K562 (cell line): ENCODE results near the gene SHC1. TPM values are rescaled to one million over a fixed set of nuclear protein-coding genes. Genes with fewer than 3 reads are reported as not detected.
A peak's percentile ranks its signal among the peaks of the same experiment; 100 is the strongest.

ENCODE experiments used
- ARID2 ChIP-seq: fragments of 450-650 bp; IDR thresholded peaks from 2 replicates; pipeline ENCODE4 v1.6.1; 2017; ENCODE audit warnings: antibody characterized with exemption, mild to moderate bottlenecking
- BHLHE40 ChIP-seq: IDR thresholded peaks from 2 replicates; pipeline ENCODE4 v1.6.1; 2011; ENCODE audit warnings: low read length, improper control_type of control experiment
- CREBBP ChIP-seq: IDR thresholded peaks from one replicate; pipeline ENCODE4 v1.6.1; 2012; ENCODE audit warnings: low read depth, mild to moderate bottlenecking, control low read depth, inconsistent platforms, low read length
- CTBP1 ChIP-seq: fragments of 450-650 bp; IDR thresholded peaks from 2 replicates; pipeline ENCODE4 v1.6.1; 2016; ENCODE audit warnings: borderline replicate concordance
- HMG20A ChIP-seq: fragments of 450-650 bp; formaldehyde crosslinking; conservative IDR thresholded peaks from 2 replicates; pipeline ENCODE4 v1.4.0; 2020; ENCODE audit warnings: mild to moderate bottlenecking, mixed read lengths
- HNRNPL ChIP-seq: fragments of 200-400 bp; formaldehyde crosslinking; IDR thresholded peaks from 2 replicates; pipeline ENCODE4 v1.6.1; 2017; ENCODE audit warnings: low read depth, mild to moderate bottlenecking, low read length
- JUND ChIP-seq, 2 experiments: IDR thresholded peaks; 2 replicates in 1 of 2; 3 replicates in 1 of 2; pipeline ENCODE4 v1.6.1; 2011; ENCODE audit warnings: borderline replicate concordance in 2 of 2, low read depth in 2 of 2, low read length in 2 of 2, improper control_type of control experiment in 1 of 2, missing biosample characterization in 1 of 2, missing genetic modification characterization in 1 of 2, missing genetic modification reagents in 1 of 2
- NR2C2 ChIP-seq, 2 experiments: fragments of 200-800 bp in 1 of 2; sonication (Bioruptor generic) in 1 of 2; sonication (generic) in 1 of 2; formaldehyde crosslinking in 1 of 2; IDR thresholded peaks; 2 replicates each; pipeline versions ENCODE4 v1.6.1 to v1.8.0; 2016 to 2022; ENCODE audit warnings: mild to moderate bottlenecking in 1 of 2, missing compliant biosample characterization in 1 of 2, missing genetic modification characterization in 1 of 2, missing genetic modification reagents in 1 of 2
- RNF2 ChIP-seq: sonication (generic); IDR thresholded peaks from 2 replicates; pipeline ENCODE4 v1.6.1; 2016
- SMARCE1 ChIP-seq: fragments of 450-650 bp; IDR thresholded peaks from 2 replicates; pipeline ENCODE4 v1.7.1; 2016; ENCODE audit warnings: mild to moderate bottlenecking
- SNIP1 ChIP-seq: fragments of 450-650 bp; IDR thresholded peaks from 2 replicates; pipeline ENCODE4 v1.7.1; 2017; ENCODE audit warnings: low read depth, mild to moderate bottlenecking
- ZNF133 ChIP-seq: fragments of 250-450 bp; sonication (Bioruptor Pico); IDR thresholded peaks from 2 replicates; pipeline ENCODE4 v1.4.0; 2020; ENCODE audit warnings: mild to moderate bottlenecking
- ZNF586 ChIP-seq: fragments of 450-650 bp; formaldehyde crosslinking; conservative IDR thresholded peaks from 2 replicates; pipeline ENCODE4 v1.4.0; 2020; ENCODE audit warnings: mild to moderate bottlenecking, moderate library complexity
- ZNF589 ChIP-seq: fragments of 200-800 bp; sonication (Bioruptor generic); IDR thresholded peaks from 2 replicates; pipeline ENCODE4 v1.6.1; 2016; ENCODE audit warnings: low read depth, missing genetic modification characterization, missing compliant biosample characterization
- polyA plus RNA-seq, 8 experiments: library from polyadenylated mRNA; depleted of rRNA in 4 of 8; stranded (reverse) in 5 of 8; unstranded in 3 of 8; fragments of >200 nt; fragmentation: Nextera tagmentation in 2 of 8; fragmentation: Illumina TruSeq in 1 of 8; extraction: Ambion mirVana in 2 of 8; extraction: Trizol in 1 of 8; gene quantifications; 2 replicates each; pipeline versions ENCODE4 v1.2.1 to v1.2.3, GENCODE V29; 2011 to 2014; ENCODE audit warnings: inconsistent platforms in 1 of 8, missing spikeins in 1 of 8
- total RNA-seq, 7 experiments: library from RNA; depleted of rRNA in 6 of 7; stranded (reverse); fragments of >200 nt in 6 of 7; fragmentation: Illumina TruSeq in 2 of 7; extraction: Trizol in 2 of 7; gene quantifications; 2 replicates each; pipeline versions ENCODE4 v1.2.1 to v1.2.3, GENCODE V29; 2011 to 2021; ENCODE audit warnings: low replicate concordance in 1 of 7
- TF ChIP-seq, protein P1 (sequence below): fragments of 250-450 bp; sonication (Bioruptor Pico); IDR thresholded peaks from 2 replicates; pipeline ENCODE4 v1.5.1; 2021; ENCODE audit warnings: mild to moderate bottlenecking
- TF ChIP-seq, protein P2 (sequence below): fragments of 250-450 bp; sonication (Bioruptor Pico); IDR thresholded peaks from 2 replicates; pipeline ENCODE4 v1.8.0; 2021; ENCODE audit warnings: moderate library complexity, mild to moderate bottlenecking, inconsistent platforms
- TF ChIP-seq, protein P3 (sequence below): fragments of 450-650 bp; IDR thresholded peaks from 2 replicates; pipeline ENCODE4 v1.6.1; 2017; ENCODE audit warnings: antibody characterized with exemption, mild to moderate bottlenecking
- TF ChIP-seq, protein P4 (sequence below): fragments of 200-800 bp; sonication (Bioruptor generic); IDR thresholded peaks from 2 replicates; pipeline ENCODE4 v1.6.1; 2017; ENCODE audit warnings: missing genetic modification characterization, missing compliant biosample characterization
- TF ChIP-seq, protein P5 (sequence below): fragments of 250-450 bp; sonication (Bioruptor Pico); IDR thresholded peaks from 2 replicates; pipeline ENCODE4 v1.8.0; 2022; ENCODE audit warnings: moderate library complexity, mild to moderate bottlenecking, inconsistent platforms

SHC1 gene
- total and polyA plus RNA-seq, 9 of the 15 experiments (the other 6 are each of a cell fraction or from before 2014, with no cell fraction given), result 4.1 to 113 (median 51.9) TPM

DNA sequence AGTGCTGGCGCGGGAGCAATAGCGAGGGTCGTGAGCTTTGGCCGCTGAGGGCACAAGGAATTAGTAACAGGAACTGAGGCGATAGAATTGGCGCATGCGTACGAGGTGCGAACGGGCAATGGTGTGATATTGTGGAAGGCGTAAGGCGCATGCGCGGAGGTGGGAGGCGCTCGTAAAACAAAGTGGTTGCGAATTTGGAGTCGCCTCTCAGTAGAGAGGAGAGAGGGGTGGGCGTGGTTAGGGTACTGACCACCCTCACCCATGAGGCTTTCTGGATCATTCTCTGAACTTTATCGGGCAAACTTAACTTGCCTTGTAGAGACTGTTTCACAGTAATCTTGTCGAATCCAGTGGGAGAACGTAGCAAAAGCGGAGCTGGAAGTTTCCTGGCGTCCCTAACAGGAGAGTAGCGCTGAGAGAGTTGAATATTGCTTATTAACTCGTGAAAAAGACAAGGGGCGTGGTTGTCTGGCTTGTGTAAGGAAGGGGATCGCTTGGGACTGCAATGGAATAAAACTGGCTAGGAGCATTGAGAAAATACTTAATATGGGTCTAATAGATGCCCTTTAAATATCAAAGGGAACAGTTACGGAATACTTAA, 4.4 kb upstream of the SHC1 start (continued):
- TF ChIP-seq, protein P1, sequence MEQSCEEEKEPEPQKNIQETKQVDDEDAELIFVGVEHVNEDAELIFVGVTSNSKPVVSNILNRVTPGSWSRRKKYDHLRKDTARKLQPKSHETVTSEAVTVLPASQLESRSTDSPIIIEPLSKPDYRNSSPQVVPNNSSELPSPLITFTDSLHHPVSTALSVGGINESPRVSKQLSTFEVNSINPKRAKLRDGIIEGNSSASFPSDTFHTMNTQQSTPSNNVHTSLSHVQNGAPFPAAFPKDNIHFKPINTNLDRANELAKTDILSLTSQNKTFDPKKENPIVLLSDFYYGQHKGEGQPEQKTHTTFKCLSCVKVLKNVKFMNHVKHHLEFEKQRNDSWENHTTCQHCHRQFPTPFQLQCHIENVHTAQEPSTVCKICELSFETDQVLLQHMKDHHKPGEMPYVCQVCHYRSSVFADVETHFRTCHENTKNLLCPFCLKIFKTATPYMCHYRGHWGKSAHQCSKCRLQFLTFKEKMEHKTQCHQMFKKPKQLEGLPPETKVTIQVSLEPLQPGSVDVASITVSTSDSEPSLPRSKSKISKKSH, result no peak
- TF ChIP-seq CTBP1 (peak; percentile 16; the same call in 1 of the 2 replicates), CREBBP (no peak), ZNF586 (CRISPR knock-in tag) (no peak), ZNF133 (CRISPR knock-in tag) (no peak), SMARCE1 (no peak), RNF2 (peak; percentile 76; the same call in 1 of the 2 replicates), ZNF589 (CRISPR knock-in tag) (no peak), BHLHE40 (no peak), JUND (IDR thresholded peaks at IDR 0.05; ENCODE audit: borderline replicate concordance, low read depth, low read length) (no peak), JUND (tag; IDR thresholded peaks at IDR 0.05; ENCODE audit: borderline replicate concordance, low read depth, low read length) (no peak), SNIP1 (no peak), HNRNPL (no peak), NR2C2 (CRISPR knock-in tag; IDR thresholded peaks at IDR 0.05) (no peak), NR2C2 (tag; IDR thresholded peaks at IDR 0.05) (no peak), ARID2 (no peak), HMG20A (CRISPR knock-in tag) (no peak)
- TF ChIP-seq, protein P2, sequence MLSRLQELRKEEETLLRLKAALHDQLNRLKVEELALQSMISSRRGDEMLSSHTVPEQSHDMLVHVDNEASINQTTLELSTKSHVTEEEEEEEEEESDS, result no peak
- TF ChIP-seq, protein P3, sequence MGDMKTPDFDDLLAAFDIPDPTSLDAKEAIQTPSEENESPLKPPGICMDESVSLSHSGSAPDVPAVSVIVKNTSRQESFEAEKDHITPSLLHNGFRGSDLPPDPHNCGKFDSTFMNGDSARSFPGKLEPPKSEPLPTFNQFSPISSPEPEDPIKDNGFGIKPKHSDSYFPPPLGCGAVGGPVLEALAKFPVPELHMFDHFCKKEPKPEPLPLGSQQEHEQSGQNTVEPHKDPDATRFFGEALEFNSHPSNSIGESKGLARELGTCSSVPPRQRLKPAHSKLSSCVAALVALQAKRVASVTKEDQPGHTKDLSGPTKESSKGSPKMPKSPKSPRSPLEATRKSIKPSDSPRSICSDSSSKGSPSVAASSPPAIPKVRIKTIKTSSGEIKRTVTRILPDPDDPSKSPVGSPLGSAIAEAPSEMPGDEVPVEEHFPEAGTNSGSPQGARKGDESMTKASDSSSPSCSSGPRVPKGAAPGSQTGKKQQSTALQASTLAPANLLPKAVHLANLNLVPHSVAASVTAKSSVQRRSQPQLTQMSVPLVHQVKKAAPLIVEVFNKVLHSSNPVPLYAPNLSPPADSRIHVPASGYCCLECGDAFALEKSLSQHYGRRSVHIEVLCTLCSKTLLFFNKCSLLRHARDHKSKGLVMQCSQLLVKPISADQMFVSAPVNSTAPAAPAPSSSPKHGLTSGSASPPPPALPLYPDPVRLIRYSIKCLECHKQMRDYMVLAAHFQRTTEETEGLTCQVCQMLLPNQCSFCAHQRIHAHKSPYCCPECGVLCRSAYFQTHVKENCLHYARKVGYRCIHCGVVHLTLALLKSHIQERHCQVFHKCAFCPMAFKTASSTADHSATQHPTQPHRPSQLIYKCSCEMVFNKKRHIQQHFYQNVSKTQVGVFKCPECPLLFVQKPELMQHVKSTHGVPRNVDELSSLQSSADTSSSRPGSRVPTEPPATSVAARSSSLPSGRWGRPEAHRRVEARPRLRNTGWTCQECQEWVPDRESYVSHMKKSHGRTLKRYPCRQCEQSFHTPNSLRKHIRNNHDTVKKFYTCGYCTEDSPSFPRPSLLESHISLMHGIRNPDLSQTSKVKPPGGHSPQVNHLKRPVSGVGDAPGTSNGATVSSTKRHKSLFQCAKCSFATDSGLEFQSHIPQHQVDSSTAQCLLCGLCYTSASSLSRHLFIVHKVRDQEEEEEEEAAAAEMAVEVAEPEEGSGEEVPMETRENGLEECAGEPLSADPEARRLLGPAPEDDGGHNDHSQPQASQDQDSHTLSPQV, result 0 out of 2 replicates have a peak, but pooled peaks have one; percentile 7
- TF ChIP-seq, protein P4, sequence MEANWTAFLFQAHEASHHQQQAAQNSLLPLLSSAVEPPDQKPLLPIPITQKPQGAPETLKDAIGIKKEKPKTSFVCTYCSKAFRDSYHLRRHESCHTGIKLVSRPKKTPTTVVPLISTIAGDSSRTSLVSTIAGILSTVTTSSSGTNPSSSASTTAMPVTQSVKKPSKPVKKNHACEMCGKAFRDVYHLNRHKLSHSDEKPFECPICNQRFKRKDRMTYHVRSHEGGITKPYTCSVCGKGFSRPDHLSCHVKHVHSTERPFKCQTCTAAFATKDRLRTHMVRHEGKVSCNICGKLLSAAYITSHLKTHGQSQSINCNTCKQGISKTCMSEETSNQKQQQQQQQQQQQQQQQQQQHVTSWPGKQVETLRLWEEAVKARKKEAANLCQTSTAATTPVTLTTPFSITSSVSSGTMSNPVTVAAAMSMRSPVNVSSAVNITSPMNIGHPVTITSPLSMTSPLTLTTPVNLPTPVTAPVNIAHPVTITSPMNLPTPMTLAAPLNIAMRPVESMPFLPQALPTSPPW (CRISPR knock-in tag), result no peak
- TF ChIP-seq, protein P5, sequence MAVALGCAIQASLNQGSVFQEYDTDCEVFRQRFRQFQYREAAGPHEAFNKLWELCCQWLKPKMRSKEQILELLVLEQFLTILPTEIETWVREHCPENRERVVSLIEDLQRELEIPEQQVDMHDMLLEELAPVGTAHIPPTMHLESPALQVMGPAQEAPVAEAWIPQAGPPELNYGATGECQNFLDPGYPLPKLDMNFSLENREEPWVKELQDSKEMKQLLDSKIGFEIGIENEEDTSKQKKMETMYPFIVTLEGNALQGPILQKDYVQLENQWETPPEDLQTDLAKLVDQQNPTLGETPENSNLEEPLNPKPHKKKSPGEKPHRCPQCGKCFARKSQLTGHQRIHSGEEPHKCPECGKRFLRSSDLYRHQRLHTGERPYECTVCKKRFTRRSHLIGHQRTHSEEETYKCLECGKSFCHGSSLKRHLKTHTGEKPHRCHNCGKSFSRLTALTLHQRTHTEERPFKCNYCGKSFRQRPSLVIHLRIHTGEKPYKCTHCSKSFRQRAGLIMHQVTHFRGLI (CRISPR knock-in tag), result no peak
